Neural crest cell (in vitro differentiated cells): ENCODE data around the gene SGMS1. TPM values are rescaled to one million over a fixed set of nuclear protein-coding genes. Genes with fewer than 3 reads are reported as not detected.

Experiments used
- DNase-seq: peaks from one replicate; pipeline ENCODE4 v3.0.0; 2021; ENCODE audit warnings: low read depth, mixed read lengths, low spot score
- H3K27ac Mint-ChIP-seq: one replicate; pipeline ENCODE4 v1.8.0; 2021; ENCODE audit warnings: mild to moderate bottlenecking, mixed read lengths; ENCODE audit not compliant: unreplicated experiment
- H3K27me3 Mint-ChIP-seq: 2 replicates; pipeline ENCODE4 v1.8.0; 2021; ENCODE audit warnings: low read depth, mild to moderate bottlenecking, mixed read lengths
- H3K36me3 Mint-ChIP-seq: 2 replicates; pipeline ENCODE4 v1.8.0; 2021; ENCODE audit warnings: low read depth, mild to moderate bottlenecking, mixed read lengths
- H3K4me1 Mint-ChIP-seq: 2 replicates; pipeline ENCODE4 v1.8.0; 2021; ENCODE audit warnings: mixed read lengths
- H3K4me3 Mint-ChIP-seq: one replicate; pipeline ENCODE4 v1.8.0; 2021; ENCODE audit warnings: mild to moderate bottlenecking, mixed read lengths
- H3K9me3 Mint-ChIP-seq: 2 replicates; pipeline ENCODE4 v1.8.0; 2021; ENCODE audit warnings: mixed read lengths
- total RNA-seq: library from RNA; stranded (reverse); gene quantifications from 2 replicates; pipeline ENCODE4 v1.2.1, GENCODE V29; 2021
- TF ChIP-seq, protein P1 (sequence below): fragments of 200-600 bp; sonication (generic); conservative IDR thresholded peaks from 2 replicates; pipeline ENCODE4 v1.5.0; 2021; ENCODE audit warnings: antibody characterized with exemption, mild to moderate bottlenecking

The SGMS1 gene
- total RNA-seq, 1 donor from 2014 or later, result 14.4 TPM

DNA sequence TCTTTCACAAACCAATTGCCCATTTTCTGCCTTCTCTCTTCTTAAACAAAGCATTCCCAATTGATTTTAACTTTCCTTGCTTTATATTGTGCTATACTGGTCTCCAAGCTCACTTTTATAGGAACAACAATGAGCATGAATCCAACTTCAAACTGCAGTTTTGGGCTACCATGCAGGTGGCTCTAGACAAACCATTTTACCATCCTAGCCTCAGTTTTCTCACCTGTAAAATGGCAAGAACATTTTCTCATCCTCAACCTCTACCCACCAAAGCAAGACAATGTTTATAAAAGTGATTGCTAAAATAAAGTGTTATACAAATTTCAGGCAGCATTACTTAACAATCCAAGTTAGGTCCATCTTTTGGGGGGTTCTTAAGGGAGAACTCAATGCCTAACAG lies 305.6 kb downstream of the SGMS1 start:
- H3K4me1 Mint-ChIP-seq, result peaks cover 8% of the 10 kb centered on the region
- no peaks in the 10 kb centered on the region for H3K27me3 Mint-ChIP-seq
- TF ChIP-seq, protein P1, sequence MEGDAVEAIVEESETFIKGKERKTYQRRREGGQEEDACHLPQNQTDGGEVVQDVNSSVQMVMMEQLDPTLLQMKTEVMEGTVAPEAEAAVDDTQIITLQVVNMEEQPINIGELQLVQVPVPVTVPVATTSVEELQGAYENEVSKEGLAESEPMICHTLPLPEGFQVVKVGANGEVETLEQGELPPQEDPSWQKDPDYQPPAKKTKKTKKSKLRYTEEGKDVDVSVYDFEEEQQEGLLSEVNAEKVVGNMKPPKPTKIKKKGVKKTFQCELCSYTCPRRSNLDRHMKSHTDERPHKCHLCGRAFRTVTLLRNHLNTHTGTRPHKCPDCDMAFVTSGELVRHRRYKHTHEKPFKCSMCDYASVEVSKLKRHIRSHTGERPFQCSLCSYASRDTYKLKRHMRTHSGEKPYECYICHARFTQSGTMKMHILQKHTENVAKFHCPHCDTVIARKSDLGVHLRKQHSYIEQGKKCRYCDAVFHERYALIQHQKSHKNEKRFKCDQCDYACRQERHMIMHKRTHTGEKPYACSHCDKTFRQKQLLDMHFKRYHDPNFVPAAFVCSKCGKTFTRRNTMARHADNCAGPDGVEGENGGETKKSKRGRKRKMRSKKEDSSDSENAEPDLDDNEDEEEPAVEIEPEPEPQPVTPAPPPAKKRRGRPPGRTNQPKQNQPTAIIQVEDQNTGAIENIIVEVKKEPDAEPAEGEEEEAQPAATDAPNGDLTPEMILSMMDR, result no peak
- DNase-seq, result no peak
- no peak overlapping the region for H3K27ac Mint-ChIP-seq
- H3K4me3 Mint-ChIP-seq, result no peak overlapping the region
- H3K9me3 Mint-ChIP-seq, result no peaks in the 10 kb centered on the region
- peaks cover 2% of the 10 kb centered on the region for H3K36me3 Mint-ChIP-seq

DNA sequence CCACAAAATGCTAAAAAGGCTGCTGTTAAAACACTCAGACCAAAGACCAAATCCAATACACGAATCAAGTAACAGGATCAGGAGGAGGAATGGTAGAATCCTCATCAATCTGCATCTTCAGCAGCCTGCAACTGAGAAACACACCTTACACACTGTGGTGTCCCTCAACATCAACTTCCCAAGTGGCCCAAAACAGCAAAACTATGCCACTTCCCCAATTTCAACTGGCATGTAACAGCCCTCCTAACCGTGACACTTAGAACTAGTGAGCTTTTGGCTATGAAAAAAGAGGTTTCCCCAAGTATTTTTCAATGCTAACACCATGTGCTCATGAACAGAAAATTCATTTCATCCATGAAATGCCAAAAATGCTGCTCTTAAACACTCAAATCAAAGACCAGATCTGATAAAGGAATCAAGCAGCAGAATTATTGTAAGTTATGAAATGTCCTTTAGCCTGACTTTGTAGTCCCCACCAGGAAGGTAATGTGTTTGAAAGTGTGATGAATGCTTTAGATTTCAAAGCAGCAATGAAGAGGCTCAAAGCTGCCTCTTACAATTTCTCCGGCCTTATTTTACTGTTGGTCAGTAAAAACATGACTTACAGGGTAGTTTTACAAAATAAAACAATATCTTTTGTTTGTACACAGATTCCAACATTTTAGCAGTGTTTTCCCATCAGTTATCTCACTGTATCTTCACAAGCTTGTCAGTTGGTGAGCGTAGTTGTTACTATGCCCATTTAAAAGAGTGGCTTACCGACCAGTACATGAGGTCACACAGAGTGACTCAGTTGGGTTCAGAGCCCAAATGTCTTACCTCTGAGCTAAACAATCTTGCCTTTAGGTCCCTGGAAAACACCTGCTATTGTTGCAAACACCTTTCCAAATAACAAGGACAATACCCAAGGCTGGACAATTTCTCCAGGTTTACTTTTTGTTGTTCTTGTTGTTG lies 306.8 kb downstream of the SGMS1 start:
- DNase-seq, result no peak
- Mint-ChIP-seq H3K4me1 (peaks cover 5% of the 10 kb centered on the region), H3K4me3 (no peak overlapping the region), H3K27ac (no peak overlapping the region), H3K9me3 (no peaks in the 10 kb centered on the region), H3K27me3 (no peaks in the 10 kb centered on the region), H3K36me3 (peaks cover 2% of the 10 kb centered on the region)
- TF ChIP-seq, protein P1, result no peak

DNA sequence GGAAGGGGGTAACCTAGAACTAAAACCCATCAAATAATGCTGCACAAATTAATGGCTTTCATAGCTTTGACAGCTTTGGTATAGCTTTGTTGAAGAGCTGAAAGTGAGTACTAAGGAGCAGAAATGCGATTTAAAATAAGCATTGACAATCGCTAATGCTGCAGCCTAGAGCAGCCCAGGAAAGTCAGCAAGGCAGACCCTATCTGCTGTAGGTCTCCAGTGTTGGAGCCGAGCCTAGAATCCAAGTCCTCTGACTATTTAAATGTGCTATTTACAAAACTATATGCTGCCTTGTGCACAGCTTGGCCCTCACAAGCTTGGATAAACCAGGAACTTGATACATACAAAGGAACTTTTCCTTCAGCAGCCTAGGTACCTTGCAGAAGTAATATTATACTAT lies 307.6 kb downstream of the SGMS1 start:
- Mint-ChIP-seq H3K4me3 (no peak overlapping the region), H3K9me3 (no peaks in the 10 kb centered on the region), H3K27ac (no peak overlapping the region), H3K36me3 (peaks cover 3% of the 10 kb centered on the region), H3K4me1 (no peaks in the 10 kb centered on the region), H3K27me3 (no peaks in the 10 kb centered on the region)
- no peak for DNase-seq
- TF ChIP-seq, protein P1, result no peak

DNA sequence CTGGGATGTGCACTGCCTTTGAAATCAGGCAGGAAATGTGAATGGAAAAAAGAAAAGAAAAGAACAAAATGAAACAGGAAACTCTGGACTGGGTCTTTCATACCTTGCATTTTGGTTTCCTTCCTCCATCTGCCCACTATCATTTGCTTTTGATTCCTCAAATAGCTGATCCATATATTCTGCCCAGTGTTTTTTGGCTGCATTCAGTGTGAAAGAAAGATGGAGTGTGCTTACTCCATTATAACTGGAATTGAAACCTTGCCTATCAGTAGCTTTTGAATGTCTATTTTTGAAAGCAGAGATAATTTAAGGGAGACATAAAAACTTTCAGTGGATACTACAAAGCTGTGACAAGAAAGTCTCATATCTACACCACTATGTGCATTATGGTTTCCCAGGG lies 308.3 kb downstream of the SGMS1 start:
- Mint-ChIP-seq H3K36me3 (peaks cover 6% of the 10 kb centered on the region), H3K27ac (no peak overlapping the region), H3K4me1 (no peaks in the 10 kb centered on the region), H3K4me3 (no peak overlapping the region), H3K9me3 (no peaks in the 10 kb centered on the region), H3K27me3 (no peaks in the 10 kb centered on the region)
- no peak for DNase-seq
- TF ChIP-seq, protein P1, result no peak

DNA sequence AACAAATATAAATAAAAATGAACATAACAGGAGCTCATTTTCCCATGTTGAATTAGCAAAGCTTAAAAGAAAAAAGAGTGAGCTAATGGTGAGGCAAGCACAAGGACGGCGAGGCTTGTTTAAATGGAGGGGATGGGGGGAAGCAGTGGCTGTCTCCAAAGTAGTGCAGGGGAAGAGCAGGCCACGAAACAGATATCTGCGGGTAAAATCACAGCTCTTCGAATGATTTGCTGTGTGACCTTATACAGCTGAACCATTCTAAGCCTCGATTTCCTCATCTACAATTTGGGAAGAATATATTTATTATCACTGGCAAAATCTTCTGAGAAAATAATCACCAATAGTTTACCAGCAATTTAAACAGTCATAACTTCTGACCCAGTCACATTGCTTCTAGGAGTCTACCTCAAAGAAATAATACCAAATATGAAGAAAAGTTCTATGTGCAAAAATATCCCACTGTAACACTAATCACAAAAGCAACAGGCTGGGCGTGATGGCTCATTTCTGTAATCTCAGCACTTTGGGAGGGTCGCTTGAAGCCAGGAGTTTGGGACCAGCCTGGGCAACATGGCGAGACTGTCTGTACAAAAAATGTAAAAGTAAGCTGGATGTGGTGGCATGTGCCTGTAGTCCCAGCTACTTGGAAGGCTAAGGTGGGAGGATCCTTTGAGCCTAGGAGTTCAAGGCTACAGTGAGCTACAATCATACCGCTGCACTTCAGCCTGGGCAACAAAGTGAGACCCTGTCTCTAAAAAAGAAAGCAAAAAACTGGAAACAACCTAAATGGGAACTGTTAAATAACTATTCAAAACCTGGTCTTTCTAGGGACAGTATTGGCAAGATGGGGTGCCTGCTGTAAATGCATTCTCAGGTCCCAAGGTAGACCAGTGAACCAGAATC lies 309.3 kb downstream of the SGMS1 start:
- H3K36me3 Mint-ChIP-seq, result peaks cover 4% of the 10 kb centered on the region
- no peak overlapping the region for H3K27ac Mint-ChIP-seq
- H3K9me3 Mint-ChIP-seq, result no peaks in the 10 kb centered on the region
- TF ChIP-seq, protein P1, result no peak
- no peak for DNase-seq
- no peaks in the 10 kb centered on the region for H3K4me1 Mint-ChIP-seq
- H3K27me3 Mint-ChIP-seq, result no peaks in the 10 kb centered on the region
- H3K4me3 Mint-ChIP-seq, result no peak overlapping the region
